Measurements from ENCODE around the gene GNG3. TPM values are rescaled to one million over a fixed set of nuclear protein-coding genes. Genes with fewer than 3 reads are reported as not detected.
A peak's percentile ranks its signal among the peaks of the same experiment; 100 is the strongest.

The GNG3 gene
- total RNA-seq, 4 donors from 2014 or later: not detected

GRCh38 chr11:62678770-62679696 is 28.4 kb upstream of the GNG3 start, which contains the start of gene UBXN1:
Gene UBXN1, minus strand, starts transcription at chr11:62679073. Its CDS starts 150 bp downstream, at chr11:62678923.
- TF ChIP-seq POLR2A (IDR thresholded peaks at IDR 0.05) (peak in 2 of 4 donors; percentile 65 to 71), CTCF (IDR thresholded peaks at IDR 0.05) (peak in 1 of 6 experiments; percentile 21)
- Histone ChIP-seq H3K27me3 (no peaks in the 10 kb centered on the region), H3K36me3 (peaks cover 0 to 40% (median 9%) of the 10 kb centered on the region in 3 donors), H3K4me3 (peak within 1 kb of the TSS; percentile 78 to 100 (median 86)), H3K4me1 (peaks cover 12 to 63% (median 24%) of the 10 kb centered on the region in 3 donors), H3K27ac (peak within 1 kb of the TSS; percentile 91 to 96 (median 94)), H3K9me3 (no peaks in the 10 kb centered on the region)
- WGBS, 2 donors: 8 to 21% methylated on average over 13 to 42 of the region's 55 CpGs
- peak; percentile 36 for DNase-seq
- intact Hi-C loops (cut with DNase I): no loop called here

GRCh38 chr11:62680825-62681240 is 26.6 kb upstream of the GNG3 start:
- intact Hi-C loops (cut with DNase I): no loop called here
- Histone ChIP-seq H3K4me3 (no peak overlapping the region), H3K9me3 (no peaks in the 10 kb centered on the region), H3K27ac (peak overlapping the region; percentile 14 to 95 (median 68)), H3K27me3 (no peaks in the 10 kb centered on the region), H3K36me3 (peaks cover 0 to 22% (median 9%) of the 10 kb centered on the region in 3 donors), H3K4me1 (peaks cover 12 to 50% (median 24%) of the 10 kb centered on the region in 3 donors)
- TF ChIP-seq CTCF (IDR thresholded peaks at IDR 0.05) (peak; percentile 31 to 75 (median 60)), POLR2A (IDR thresholded peaks at IDR 0.05) (no peak)
- DNase-seq: no peak
- 30 to 31% methylated on average over 4 of the region's 4 CpGs for WGBS, 2 donors

- intact Hi-C loops (cut with DNase I): no loop called here
- peaks cover 0 to 5% (median 4%) of the 10 kb centered on the region in 3 donors for H3K36me3 ChIP-seq
- no peak for TF ChIP-seq CTCF (IDR thresholded peaks at IDR 0.05)
- TF ChIP-seq POLR2A (IDR thresholded peaks at IDR 0.05): no peak
- H3K4me3 ChIP-seq: no peak overlapping the region
- no peak overlapping the region for H3K27ac ChIP-seq
- no peaks in the 10 kb centered on the region for H3K9me3 ChIP-seq
- peaks cover 0 to 1% (median 0%) of the 10 kb centered on the region in 4 donors for H3K27me3 ChIP-seq
- DNase-seq: no peak
- 64 to 91% methylated on average over 5 to 7 of the region's 7 CpGs for WGBS, 2 donors
- peaks cover 12 to 37% (median 17%) of the 10 kb centered on the region in 3 donors for H3K4me1 ChIP-seq
Observed at GRCh38 chr11:62682518-62682917, 25.0 kb upstream of the GNG3 start.

DNA sequence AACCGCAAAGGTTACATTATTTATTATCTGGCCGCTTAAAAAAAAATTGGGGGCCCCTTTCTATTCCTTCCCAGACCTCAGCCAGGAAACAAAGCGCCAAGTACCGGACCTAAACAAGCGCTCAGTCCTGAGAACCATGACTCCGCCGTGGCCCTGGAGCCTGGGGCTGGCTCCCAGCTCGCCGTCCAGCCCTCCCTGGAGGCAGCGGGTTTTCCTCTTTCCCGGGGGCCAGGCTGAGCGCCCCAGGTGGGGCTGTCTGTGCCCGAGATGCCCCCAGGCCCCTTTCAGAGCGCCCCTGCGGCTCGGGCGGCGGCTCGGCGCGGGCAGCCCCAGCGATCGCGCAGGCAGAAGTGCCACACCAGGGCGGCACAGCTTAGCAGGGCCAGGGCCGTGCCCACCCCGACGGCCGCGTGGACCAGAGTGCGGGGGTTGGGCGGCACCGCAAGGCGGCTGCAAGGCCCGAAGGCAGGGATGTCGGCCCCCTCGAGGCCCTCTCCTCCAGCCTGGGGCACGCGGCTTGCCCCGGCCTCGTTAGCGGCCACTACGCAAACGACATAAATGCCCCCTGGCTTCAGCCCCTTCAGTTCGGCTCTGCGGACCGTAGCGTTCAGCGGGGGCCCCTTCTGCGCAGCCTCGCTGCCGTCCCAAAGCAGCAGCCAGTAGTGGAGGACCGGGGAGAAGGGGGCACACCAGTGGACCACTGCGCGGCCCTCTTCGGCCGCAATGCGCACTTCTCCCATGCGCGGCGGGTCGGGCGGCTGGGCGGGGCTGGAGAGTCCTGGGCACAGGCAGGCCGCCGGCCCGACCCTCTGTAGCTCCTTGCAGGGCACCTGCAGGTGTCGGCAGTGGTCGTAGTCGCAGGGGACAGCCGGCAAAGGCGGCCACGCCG is 19.7 kb upstream of the GNG3 start:
- Histone ChIP-seq H3K4me3 (peak overlapping the region in 3 of 4 donors; percentile 26 to 58 (median 36)), H3K27ac (peak overlapping the region; percentile 19 to 75 (median 62))
- WGBS, 2 donors: 89 to 95% methylated on average over 3 to 7 of the region's 74 CpGs

More for the DNA sequence above, 19.7 kb upstream of the GNG3 start:
- Histone ChIP-seq H3K36me3 (peaks cover 8 to 30% (median 9%) of the 10 kb centered on the region in 3 donors), H3K4me1 (peaks cover 0 to 32% (median 8%) of the 10 kb centered on the region in 3 donors), H3K27me3 (peaks cover 0 to 10% (median 0%) of the 10 kb centered on the region in 4 donors), H3K9me3 (no peaks in the 10 kb centered on the region)
- intact Hi-C loops (cut with DNase I): no loop called here
- no peak for DNase-seq
- TF ChIP-seq CTCF (IDR thresholded peaks at IDR 0.05) (no peak), POLR2A (IDR thresholded peaks at IDR 0.05) (no peak)
